ENCODE measurements around the gene ARHGEF18.
A peak's percentile ranks its signal among the peaks of the same experiment; 100 is the strongest.

The ARHGEF18 gene

DNA sequence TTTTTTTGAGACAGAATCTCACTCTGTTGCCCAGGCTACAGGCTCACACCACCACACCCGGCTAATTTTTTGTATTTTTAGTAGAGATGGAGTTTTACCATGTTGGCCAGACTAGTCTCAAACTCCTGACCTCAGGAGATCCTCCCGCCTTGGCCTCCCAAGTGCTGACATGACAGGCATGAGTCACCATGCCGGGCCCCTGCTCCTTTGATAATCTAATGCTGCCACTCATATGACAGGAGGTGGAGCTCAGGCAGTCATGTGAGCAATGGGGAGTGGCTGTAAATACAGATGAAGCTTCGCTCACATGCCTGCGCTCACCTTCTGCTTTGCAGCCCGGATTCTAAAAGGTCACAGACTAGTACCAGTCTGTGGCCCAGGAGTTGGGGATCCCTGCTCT, 25.1 kb downstream of the ARHGEF18 start:
- H2BK120ac ChIP-seq (ENCODE audit: low read depth, low read length): no peak overlapping the region
- H2AK5ac ChIP-seq (ENCODE audit: low read depth, low read length): no peak overlapping the region
- H4K91ac ChIP-seq (ENCODE audit: low read depth, low read length, poor library complexity): no peak overlapping the region
- H2BK5ac ChIP-seq (ENCODE audit: low read length): no peak overlapping the region
- no peak overlapping the region for H3K23ac ChIP-seq (ENCODE audit: low read depth, low read length, poor library complexity)
- peaks cover 0 to 8% of the 10 kb centered on the region in 2 donors for H3K4me1 ChIP-seq (ENCODE audit: control insufficient read depth in 2 of 2, insufficient read depth in 1 of 2, low read depth in 1 of 2, low read length in 2 of 2)
- no peak overlapping the region for H2BK12ac ChIP-seq (ENCODE audit: low read length)
- H2BK15ac ChIP-seq (ENCODE audit: low read length): no peak overlapping the region
- H3K4ac ChIP-seq (ENCODE audit: low read length): no peak overlapping the region
- no peak overlapping the region for H3K9ac ChIP-seq (ENCODE audit: low read depth, low read length, poor library complexity)
- no peak overlapping the region for H3K4me3 ChIP-seq (ENCODE audit: low read length in 2 of 2)
- no peaks in the 10 kb centered on the region for H3K79me1 ChIP-seq (ENCODE audit: low read depth, low read length)
- H3K36me3 ChIP-seq (replicated peaks in 1 of 2; ENCODE audit: control insufficient read depth in 2 of 2, insufficient read depth in 2 of 2, low read length in 2 of 2): no peaks in the 10 kb centered on the region
- H3K9me3 ChIP-seq (replicated peaks in 1 of 2; ENCODE audit: control insufficient read depth in 2 of 2, insufficient read depth in 1 of 2, low read depth in 1 of 2, low read length in 2 of 2): no peaks in the 10 kb centered on the region
- no peak overlapping the region for H3K27ac ChIP-seq (replicated peaks; ENCODE audit: low read length)
- WGBS, 2 donors (ENCODE audit: extremely low coverage in 2 of 2, insufficient read length in 2 of 2, insufficient replicate concordance in 1 of 2): no CpG with 5 or more reads among the region's 6 CpGs
- H4K8ac ChIP-seq (ENCODE audit: low read depth, low read length): no peak overlapping the region
- H3K14ac ChIP-seq (ENCODE audit: low read length): no peak overlapping the region
- no peaks in the 10 kb centered on the region for H3K27me3 ChIP-seq (ENCODE audit: control insufficient read depth in 3 of 3, insufficient read depth in 3 of 3, low read depth in 1 of 3, low read length in 3 of 3)
- no peak overlapping the region for H3K4me2 ChIP-seq (ENCODE audit: insufficient read depth, low read length, poor library complexity, severe bottlenecking)
- H2AFZ ChIP-seq (ENCODE audit: low read length): no peak overlapping the region
- no peak overlapping the region for H3K18ac ChIP-seq (ENCODE audit: low read length)
- no peak for DNase-seq (ENCODE audit: low spot score)

- Histone ChIP-seq H3K27me3 (ENCODE audit: control insufficient read depth in 3 of 3, insufficient read depth in 3 of 3, low read depth in 1 of 3, low read length in 3 of 3) (no peaks in the 10 kb centered on the region), H3K23ac (ENCODE audit: low read depth, low read length, poor library complexity) (no peak overlapping the region), H3K79me1 (ENCODE audit: low read depth, low read length) (no peaks in the 10 kb centered on the region), H3K4me2 (ENCODE audit: insufficient read depth, low read length, poor library complexity, severe bottlenecking) (no peak overlapping the region), H2BK15ac (ENCODE audit: low read length) (no peak overlapping the region), H3K9ac (ENCODE audit: low read depth, low read length, poor library complexity) (peak overlapping the region; percentile 66), H3K18ac (ENCODE audit: low read length) (no peak overlapping the region), H3K36me3 (replicated peaks in 1 of 2; ENCODE audit: control insufficient read depth in 2 of 2, insufficient read depth in 2 of 2, low read length in 2 of 2) (no peaks in the 10 kb centered on the region), H3K9me3 (replicated peaks in 1 of 2; ENCODE audit: control insufficient read depth in 2 of 2, insufficient read depth in 1 of 2, low read depth in 1 of 2, low read length in 2 of 2) (no peaks in the 10 kb centered on the region), H3K4me1 (ENCODE audit: control insufficient read depth in 2 of 2, insufficient read depth in 1 of 2, low read depth in 1 of 2, low read length in 2 of 2) (peaks cover 0 to 8% of the 10 kb centered on the region in 2 donors), H4K91ac (ENCODE audit: low read depth, low read length, poor library complexity) (no peak overlapping the region), H2AK5ac (ENCODE audit: low read depth, low read length) (no peak overlapping the region), H4K8ac (ENCODE audit: low read depth, low read length) (no peak overlapping the region), H3K27ac (replicated peaks; ENCODE audit: low read length) (no peak overlapping the region), H2BK5ac (ENCODE audit: low read length) (no peak overlapping the region), H2BK120ac (ENCODE audit: low read depth, low read length) (no peak overlapping the region), H3K14ac (ENCODE audit: low read length) (peak overlapping the region; percentile 79), H2AFZ (ENCODE audit: low read length) (no peak overlapping the region), H3K4me3 (ENCODE audit: low read length in 2 of 2) (no peak overlapping the region), H3K4ac (ENCODE audit: low read length) (peak overlapping the region; percentile 68), H2BK12ac (ENCODE audit: low read length) (peak overlapping the region; percentile 7)
- WGBS, 2 donors (ENCODE audit: extremely low coverage in 2 of 2, insufficient read length in 2 of 2, insufficient replicate concordance in 1 of 2): no CpG with 5 or more reads among the region's 6 CpGs
- no peak for DNase-seq (ENCODE audit: low spot score)
These were observed 27.6 kb downstream of the ARHGEF18 start for GRCh38 chr19:7376151-7376852.

GRCh38 chr19:7377196-7377595, 28.5 kb downstream of the ARHGEF18 start:
- no peaks in the 10 kb centered on the region for H3K79me1 ChIP-seq (ENCODE audit: low read depth, low read length)
- H3K23ac ChIP-seq (ENCODE audit: low read depth, low read length, poor library complexity): no peak overlapping the region
- no peaks in the 10 kb centered on the region for H3K36me3 ChIP-seq (replicated peaks in 1 of 2; ENCODE audit: control insufficient read depth in 2 of 2, insufficient read depth in 2 of 2, low read length in 2 of 2)
- WGBS, 2 donors (ENCODE audit: extremely low coverage in 2 of 2, insufficient read length in 2 of 2, insufficient replicate concordance in 1 of 2): no CpG with 5 or more reads among the region's 7 CpGs
- no peak overlapping the region for H3K4me2 ChIP-seq (ENCODE audit: insufficient read depth, low read length, poor library complexity, severe bottlenecking)
- no peaks in the 10 kb centered on the region for H3K9me3 ChIP-seq (replicated peaks in 1 of 2; ENCODE audit: control insufficient read depth in 2 of 2, insufficient read depth in 1 of 2, low read depth in 1 of 2, low read length in 2 of 2)
- H3K4ac ChIP-seq (ENCODE audit: low read length): no peak overlapping the region
- DNase-seq (ENCODE audit: low spot score): no peak
- H3K14ac ChIP-seq (ENCODE audit: low read length): no peak overlapping the region
- no peak overlapping the region for H2BK120ac ChIP-seq (ENCODE audit: low read depth, low read length)
- no peak overlapping the region for H2BK5ac ChIP-seq (ENCODE audit: low read length)
- H2BK15ac ChIP-seq (ENCODE audit: low read length): no peak overlapping the region
- H2AFZ ChIP-seq (ENCODE audit: low read length): no peak overlapping the region
- H2AK5ac ChIP-seq (ENCODE audit: low read depth, low read length): no peak overlapping the region
- H3K9ac ChIP-seq (ENCODE audit: low read depth, low read length, poor library complexity): no peak overlapping the region
- no peak overlapping the region for H3K4me3 ChIP-seq (ENCODE audit: low read length in 2 of 2)
- H3K27me3 ChIP-seq (ENCODE audit: control insufficient read depth in 3 of 3, insufficient read depth in 3 of 3, low read depth in 1 of 3, low read length in 3 of 3): no peaks in the 10 kb centered on the region
- H3K4me1 ChIP-seq (ENCODE audit: control insufficient read depth in 2 of 2, insufficient read depth in 1 of 2, low read depth in 1 of 2, low read length in 2 of 2): peaks cover 0 to 8% of the 10 kb centered on the region in 2 donors
- no peak overlapping the region for H4K91ac ChIP-seq (ENCODE audit: low read depth, low read length, poor library complexity)
- H4K8ac ChIP-seq (ENCODE audit: low read depth, low read length): no peak overlapping the region
- no peak overlapping the region for H2BK12ac ChIP-seq (ENCODE audit: low read length)
- H3K27ac ChIP-seq (replicated peaks; ENCODE audit: low read length): no peak overlapping the region
- H3K18ac ChIP-seq (ENCODE audit: low read length): no peak overlapping the region

DNA sequence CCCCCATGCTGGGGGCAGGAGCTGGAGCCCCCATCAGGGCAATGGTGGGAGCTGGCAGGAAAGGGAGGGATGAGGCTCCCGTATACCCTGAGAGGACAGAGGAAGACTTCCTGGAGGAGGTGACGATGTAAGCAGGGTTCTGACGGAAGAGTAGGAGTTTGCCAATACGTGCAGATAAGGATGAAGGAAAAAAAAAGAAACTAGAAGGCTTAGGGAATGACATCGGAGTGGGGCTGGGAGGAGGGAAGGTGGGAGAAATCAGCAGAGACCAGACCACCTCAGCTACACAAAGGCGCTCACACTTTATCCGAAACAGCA, 32.3 kb downstream of the ARHGEF18 start:
- Histone ChIP-seq H2BK120ac (ENCODE audit: low read depth, low read length) (no peak overlapping the region), H3K9me3 (replicated peaks in 1 of 2; ENCODE audit: control insufficient read depth in 2 of 2, insufficient read depth in 1 of 2, low read depth in 1 of 2, low read length in 2 of 2) (no peaks in the 10 kb centered on the region), H3K27me3 (ENCODE audit: control insufficient read depth in 3 of 3, insufficient read depth in 3 of 3, low read depth in 1 of 3, low read length in 3 of 3) (no peaks in the 10 kb centered on the region), H3K9ac (ENCODE audit: low read depth, low read length, poor library complexity) (no peak overlapping the region), H3K4me1 (ENCODE audit: control insufficient read depth in 2 of 2, insufficient read depth in 1 of 2, low read depth in 1 of 2, low read length in 2 of 2) (peaks cover 0 to 6% of the 10 kb centered on the region in 2 donors), H3K79me1 (ENCODE audit: low read depth, low read length) (no peaks in the 10 kb centered on the region), H3K4me2 (ENCODE audit: insufficient read depth, low read length, poor library complexity, severe bottlenecking) (no peak overlapping the region), H3K4ac (ENCODE audit: low read length) (no peak overlapping the region), H3K23ac (ENCODE audit: low read depth, low read length, poor library complexity) (no peak overlapping the region), H4K8ac (ENCODE audit: low read depth, low read length) (no peak overlapping the region), H2AK5ac (ENCODE audit: low read depth, low read length) (peak overlapping the region; percentile 78), H4K91ac (ENCODE audit: low read depth, low read length, poor library complexity) (no peak overlapping the region), H2BK15ac (ENCODE audit: low read length) (no peak overlapping the region), H2BK5ac (ENCODE audit: low read length) (peak overlapping the region; percentile 18), H3K14ac (ENCODE audit: low read length) (no peak overlapping the region), H2BK12ac (ENCODE audit: low read length) (no peak overlapping the region), H3K36me3 (replicated peaks in 1 of 2; ENCODE audit: control insufficient read depth in 2 of 2, insufficient read depth in 2 of 2, low read length in 2 of 2) (no peaks in the 10 kb centered on the region), H3K27ac (replicated peaks; ENCODE audit: low read length) (no peak overlapping the region), H3K4me3 (ENCODE audit: low read length in 2 of 2) (no peak overlapping the region), H2AFZ (ENCODE audit: low read length) (no peak overlapping the region), H3K18ac (ENCODE audit: low read length) (no peak overlapping the region)
- no peak for DNase-seq (ENCODE audit: low spot score)
- no CpG with 5 or more reads among the region's 7 CpGs for WGBS, 2 donors (ENCODE audit: extremely low coverage in 2 of 2, insufficient read length in 2 of 2, insufficient replicate concordance in 1 of 2)

Measured in neuronal stem cell (in vitro differentiated cells).